NCI-H187 (cell line): ENCODE results near the gene TBC1D20.
"Not testable (repeated sequence)": the region's sequence is repeated elsewhere in the genome, so short reads cannot be mapped to it uniquely, and the experiment has no call there.

Experiments
- DNase-seq, 2 experiments: peaks; one replicate each; lab custom pipeline; 2025; lab: John Stamatoyannopoulos, UW

The TBC1D20 gene

DNA sequence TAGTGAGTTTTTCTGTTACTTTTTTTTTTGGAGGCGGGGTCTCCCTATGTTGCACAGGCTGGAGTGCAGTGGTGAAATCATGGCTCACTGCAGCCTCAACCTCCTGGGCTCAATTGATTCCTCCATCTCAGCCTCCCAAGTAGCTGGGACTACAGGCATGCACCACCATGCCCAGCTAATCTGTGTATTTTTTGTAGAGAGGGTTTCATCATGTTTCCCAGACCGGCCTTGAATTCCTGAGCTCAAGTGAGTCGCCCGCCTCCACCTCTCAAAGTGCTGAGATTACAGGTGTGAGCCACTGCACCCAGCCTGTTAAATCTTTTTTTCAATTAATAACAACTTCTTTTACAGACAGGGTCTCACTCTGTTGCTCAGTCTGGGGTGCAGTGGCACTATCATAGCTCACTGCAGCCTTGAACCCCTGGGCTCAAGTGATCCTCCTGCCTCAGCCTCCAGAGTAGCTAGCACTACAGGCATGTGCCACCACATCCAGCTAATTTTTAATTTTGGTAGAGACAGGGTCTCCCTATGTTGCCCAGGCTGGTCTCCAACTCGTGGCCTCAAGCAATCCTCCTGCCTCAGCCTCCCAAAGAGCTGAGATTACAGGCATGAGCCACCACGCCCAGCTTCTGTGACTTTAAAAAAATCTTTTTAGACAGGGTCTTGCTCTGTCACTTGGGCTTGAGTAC, 14.4 kb upstream of the TBC1D20 start:
- DNase-seq: not testable (repeated sequence)

DNA sequence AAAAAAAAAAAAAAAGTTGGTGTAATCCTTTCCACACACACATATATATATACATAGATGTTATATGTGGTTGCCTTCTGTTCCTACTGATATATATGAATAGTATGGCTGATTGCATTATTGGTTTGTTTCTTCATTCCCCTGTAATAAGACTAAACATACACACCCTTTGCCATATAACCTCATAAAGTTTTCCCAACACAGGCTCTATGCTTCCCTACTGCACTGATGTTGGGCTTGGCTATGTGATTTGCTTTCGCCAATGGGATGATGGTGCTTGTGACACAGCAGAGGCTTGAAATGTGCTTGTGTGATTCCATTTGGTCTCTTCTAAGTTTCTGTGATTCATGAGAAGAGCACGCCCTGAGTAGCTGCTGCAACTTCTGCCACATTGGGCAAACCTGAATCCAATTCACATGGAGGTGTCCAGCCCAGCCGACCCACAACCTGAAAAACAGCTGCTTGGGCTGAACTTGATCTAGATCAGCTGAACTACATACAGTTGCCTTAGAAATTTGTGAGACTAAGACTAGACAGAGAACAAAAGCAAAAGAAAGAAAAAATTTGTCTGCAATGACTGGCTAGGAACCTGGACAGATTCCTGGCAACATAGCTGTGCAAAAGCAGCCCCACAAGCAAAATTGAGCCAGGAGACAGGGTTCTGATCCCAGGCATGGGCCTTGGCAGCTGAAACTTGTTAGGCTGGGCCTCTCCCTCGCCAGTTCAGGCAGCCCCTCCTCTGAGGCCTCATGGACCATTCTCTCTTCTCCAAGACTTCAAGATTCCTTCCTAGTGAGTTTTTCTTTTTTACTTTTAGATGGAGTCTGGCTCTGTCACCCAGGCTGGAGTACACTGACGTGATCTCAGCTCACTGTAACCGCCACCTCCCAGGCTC, 13.4 kb upstream of the TBC1D20 start:
- DNase-seq: no peak

DNA sequence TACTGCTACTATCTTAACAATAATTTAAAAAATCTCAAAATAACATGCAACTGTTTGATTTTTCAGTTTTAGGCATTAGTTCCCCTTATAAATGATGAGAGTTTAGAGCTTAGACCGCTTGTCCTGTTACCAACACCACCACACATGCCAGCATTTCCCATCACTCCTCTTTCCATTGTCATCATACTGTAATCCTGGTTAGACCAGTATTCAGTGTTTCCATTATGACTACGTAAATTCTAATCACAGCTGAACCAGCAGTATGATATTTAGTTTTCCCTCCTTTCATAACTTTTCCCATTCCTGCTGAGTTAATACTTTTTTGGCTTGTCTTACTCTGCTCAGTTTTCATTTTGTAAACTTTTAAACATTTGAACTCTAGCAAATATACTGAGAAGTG, 12.2 kb upstream of the TBC1D20 start:
- no peak for DNase-seq

DNA sequence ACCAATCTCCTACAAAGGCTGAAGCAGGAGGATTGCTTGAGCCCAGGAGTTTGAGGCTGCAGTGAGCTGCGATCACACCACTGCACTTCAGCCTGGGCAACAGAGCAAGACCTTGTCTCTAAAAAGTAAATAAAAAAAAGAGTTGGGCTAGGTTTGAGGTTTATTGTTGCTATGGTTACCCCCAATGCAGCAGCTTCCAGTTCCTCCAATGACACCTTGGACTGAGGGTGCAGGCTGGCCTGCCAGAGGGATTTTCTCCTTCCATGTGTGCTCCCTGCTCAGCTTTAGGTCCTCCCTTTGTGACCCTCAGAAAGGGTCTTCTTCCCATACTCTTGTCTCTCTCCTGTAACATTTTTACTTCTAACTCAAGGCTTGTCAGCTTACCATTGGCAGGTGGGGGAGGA, 10.6 kb upstream of the TBC1D20 start:
- no peak for DNase-seq

DNA sequence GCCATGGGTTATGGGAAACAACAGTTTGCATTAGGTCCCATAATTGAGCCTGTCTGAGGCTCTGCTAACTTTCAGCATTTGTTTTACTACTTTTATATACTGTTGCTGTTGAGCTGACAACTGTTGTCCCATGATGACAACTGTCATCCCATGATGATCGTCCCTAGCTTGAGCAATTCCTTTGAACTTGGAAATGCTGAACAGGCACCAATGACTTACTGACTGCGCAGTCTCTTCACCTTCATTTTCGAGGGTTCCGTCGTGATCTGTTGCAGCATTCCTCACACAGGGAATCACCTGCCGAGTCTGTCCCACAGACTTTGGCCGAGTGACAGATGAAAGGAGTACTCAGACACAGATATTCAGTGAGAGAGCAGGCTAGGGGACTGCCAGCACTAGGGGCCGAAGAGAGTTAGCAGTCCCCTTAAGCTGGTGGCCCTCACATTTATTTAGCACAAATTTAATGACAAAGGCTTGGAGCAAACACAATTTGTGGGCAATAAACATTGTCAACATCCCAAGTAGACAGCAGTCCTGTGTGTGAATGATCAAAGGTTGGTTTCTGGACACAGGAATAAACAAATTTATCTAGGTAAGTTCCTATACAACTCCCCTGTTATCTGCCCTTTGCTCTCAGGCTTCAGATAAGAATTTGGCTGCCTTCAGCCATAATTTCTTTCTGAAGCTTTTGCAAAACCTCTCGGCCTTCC, 10.0 kb upstream of the TBC1D20 start:
- DNase-seq: no peak

DNA sequence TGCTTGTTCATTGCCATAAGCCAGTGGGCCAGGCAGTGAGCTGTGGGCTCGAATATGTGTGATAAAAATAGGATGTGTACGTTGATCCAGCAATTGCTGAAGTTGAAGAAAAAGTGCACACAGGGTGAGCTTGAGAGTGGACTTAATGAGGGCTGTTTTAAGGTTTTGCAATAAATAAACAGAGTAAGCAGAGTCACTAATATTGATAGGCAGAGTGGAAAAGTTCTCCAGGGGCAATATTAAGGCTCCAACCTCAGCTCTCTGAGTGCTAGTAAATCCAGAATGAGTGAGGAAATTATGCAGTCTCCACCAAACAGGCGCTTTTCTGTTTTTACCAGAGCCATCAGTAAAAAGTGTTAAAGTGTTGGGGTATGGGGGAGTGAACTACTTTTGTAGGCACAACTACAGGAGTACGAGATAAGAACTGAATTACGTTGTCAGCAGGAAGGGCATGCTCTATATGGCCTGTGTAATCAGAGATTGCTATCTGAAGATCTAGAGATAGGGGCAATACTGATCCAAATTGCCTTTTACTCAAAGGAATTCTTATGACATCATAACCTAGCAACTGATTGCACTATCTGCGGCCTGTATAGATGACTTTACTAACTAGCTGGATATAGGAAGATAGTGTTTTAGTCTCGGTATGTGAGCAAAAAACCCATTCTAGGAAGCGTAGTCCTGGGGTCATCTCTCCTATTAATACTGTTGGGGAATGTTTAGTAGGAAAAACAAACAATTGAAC, 7.6 kb upstream of the TBC1D20 start:
- DNase-seq: no peak

DNA sequence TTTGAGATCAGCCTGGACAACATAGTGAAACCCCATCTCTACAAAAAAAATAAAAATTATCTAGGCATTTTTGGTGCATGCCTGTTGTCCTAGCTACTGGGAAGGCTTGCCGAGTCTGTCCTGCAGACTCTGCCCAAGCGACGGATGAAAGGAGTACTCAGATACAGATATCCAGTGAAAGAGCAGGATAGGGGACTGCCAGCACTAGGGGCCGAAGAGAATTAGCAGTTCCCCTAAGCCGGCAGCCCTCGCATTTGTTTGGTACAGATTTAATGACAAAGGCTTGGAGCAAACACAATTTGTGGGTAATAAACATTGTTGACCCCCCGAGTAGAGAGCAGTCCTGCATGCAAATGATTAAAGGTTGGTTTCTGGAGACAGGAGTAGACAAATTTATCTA, 5.4 kb upstream of the TBC1D20 start:
- no peak for DNase-seq

DNA sequence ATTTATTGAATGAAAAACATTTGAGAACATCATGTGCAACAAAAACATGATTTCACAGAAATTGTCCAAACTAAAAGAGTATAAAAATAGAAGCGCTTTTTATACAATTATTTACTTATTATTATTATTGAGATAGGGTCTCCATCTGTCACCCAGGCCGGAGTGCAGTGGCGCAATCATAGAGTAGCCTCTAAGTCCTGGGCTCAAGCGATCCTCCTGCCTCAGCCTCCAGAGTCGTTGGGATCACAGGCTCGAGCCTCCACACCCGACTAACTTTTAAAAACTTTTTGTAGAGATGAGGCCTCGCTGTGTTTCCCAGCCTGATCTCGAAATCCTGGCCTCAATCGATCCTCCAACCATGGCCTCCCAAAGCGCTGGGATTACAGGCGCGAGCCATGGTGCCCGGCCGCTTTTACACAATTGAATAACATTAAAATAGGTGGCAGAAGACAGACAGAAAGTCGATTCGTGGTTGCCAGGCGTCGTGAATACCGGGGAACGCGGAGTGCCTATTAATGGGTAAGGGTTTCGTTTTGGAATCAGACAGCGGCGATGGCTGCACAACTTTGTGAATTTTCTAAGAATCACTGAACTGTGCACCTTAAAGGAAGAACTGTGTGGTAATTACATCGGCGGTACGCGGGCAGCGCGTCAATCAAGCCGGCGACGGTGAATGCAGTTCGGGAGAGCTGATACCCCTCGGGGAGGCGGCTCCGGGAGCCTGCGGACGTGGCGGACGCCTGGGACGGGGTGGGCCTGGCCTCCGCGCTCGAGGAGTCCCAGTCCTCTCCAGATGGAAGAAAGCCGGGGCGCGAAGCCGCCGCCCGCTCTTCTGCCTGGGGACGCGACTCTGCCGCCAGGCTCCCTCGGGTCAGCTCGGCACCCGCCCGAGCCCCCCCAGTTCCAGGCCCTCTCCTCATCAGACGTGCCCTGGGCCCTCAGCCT, 807 bp downstream of the TBC1D20 start:
- DNase-seq: peak in 1 of 2 experiments; percentile 50

DNA sequence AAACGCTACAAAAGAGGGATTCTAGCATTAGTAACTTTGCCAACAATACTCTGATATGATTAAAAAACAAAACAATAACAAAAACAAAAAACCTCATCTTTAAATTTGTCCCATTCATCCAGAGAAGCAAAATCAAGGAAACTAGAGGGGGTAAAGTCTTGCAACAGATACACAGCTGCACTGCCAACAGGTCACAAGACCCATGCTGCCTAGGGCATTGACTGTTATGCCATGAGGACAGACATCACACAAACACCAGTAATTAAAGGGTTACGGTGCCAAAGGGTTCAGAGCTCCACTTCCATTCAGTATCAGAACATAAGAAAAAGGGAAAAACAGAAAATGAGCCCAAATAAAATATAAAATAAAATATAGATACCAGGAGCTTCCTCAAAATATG, 1.6 kb downstream of the TBC1D20 start:
- no peak for DNase-seq

DNA sequence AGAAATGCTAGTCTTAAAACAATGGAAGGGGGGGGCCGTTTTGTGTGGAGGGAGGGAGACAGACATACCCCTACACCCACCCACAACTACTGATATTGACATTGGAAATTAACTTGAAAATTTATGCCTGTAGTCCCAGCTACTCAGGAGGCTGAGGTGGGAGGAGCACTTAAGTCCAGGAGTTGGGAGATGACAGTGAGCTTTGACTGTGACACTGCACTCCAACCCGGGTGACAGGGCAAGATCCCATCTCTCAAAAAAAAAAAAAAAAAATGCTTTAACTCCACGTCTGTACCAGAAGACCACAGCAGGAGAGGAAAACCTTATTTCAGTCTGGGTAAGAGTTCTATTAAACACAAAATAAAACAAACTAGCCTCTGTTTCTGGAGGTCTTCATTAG, 2.2 kb downstream of the TBC1D20 start:
- no peak for DNase-seq

DNA sequence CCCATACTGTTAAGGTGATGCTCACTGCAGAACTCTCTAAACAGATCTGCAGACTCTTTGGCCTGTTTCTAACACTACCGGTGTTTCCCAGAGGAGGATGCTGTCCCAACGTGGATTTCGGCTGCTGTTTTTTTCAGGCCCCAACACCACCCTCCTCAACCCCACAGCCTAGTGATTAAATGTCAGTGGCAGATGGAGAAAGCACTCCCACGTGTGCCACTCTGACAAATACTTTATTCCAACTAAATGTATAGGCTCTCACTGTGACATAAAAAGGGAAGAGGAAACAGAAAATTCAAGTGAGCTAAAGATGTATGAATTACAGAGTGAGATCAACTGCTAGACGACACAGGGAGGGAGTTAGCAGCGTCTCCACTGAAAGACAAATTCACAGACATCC, 3.6 kb downstream of the TBC1D20 start:
- DNase-seq: no peak

DNA sequence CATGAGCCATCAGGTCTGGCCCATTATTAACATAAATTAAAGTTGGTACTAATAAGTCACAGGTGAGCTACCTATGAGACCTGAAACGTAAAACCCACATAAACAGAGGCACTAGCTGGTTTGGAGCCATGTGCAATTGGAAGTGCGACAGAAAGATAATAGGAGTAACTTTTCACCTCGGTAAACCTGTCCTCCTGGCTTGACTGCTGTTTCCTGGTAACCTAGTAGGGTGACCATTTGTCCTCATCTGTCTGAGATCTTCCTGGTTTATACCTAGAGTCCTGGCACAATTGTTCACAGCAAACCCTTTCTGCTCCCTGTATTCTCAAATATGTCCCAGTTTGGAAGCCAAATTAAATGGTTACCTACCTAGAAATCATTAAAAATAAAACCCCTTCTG, 7.4 kb downstream of the TBC1D20 start:
- DNase-seq: no peak

DNA sequence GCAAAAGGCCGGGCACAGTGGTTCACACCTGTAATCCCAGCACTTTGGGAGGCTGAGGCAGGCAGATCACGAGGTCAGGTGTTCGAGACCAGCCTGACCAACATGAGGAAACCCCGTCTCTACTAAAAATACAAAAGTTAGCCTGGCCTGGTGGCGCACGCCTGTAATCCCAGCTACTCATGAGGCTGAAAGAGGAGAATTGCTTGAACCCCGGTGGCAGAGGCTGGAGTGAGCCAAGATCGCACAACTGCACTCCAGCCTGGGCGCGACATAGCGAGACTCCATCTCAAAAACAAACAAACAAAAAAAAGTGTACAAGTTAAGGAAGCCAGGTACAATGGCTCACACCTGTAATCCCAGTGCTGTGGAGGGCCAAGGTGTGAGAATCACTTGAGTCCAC, 10.3 kb downstream of the TBC1D20 start:
- DNase-seq: not testable (repeated sequence)

DNA sequence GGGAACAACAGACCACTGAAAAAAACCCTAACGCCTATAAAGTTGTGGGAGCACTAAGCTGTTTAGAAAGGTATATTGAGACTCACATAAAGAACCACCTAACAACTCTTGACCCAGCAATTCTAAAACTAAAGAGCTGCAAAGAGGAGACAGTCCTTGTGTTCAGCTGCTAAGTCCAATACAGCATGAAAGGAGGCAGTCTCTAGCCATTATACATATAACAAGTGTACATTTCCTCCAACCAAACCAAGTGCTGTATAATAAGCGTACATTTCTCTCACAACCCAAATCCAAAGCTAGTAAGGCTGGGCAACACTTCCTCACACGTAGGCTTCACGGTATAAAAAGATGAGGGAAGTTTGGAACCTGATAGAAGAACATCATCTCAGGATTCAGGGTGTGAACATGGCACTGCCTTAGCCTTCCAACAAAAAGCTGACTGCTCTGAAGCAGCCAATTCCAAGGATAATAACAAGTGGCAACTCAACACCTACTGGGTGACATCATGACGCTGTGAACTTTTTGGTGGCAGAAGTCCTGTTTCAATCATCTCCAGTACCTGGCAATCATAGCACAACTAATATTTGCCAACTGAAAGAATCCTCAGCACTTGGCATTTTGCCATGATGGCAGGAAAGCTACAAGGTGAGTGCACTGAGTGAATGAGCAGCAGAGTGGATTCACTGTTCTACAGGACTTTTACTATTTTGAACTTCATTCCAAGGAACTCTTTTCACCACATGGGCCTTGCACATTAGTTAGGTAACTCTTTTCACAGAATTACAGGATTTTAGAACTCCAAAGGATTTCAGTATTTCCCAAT, 16.6 kb downstream of the TBC1D20 start:
- no peak for DNase-seq

DNA sequence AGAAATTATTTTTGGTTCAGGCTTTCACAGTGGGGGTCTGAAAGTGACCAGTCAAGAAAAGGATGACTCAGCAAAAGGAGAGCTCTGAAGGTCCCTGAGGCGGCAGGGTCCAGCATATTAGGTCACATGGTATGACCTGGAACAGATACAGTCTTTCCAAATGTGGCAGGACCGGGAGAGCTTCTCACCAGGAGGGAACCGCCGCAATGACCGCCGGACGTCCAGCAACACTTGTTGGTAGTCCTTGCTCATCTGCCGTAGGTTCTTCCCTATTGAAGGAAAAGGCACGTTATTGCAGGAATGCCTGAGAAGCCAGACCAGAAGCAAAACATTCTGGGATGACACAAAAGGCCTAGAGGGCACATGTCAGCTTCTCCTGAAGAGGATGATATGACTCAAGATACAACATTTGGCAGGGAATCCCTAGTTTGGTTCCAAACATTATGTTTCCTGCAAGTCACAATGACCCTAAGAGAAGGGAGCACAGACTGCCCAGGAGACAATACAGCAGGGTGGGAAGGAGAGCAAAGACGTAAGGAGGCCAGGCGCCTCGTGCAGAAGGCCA, 17.4 kb downstream of the TBC1D20 start:
- no peak for DNase-seq

DNA sequence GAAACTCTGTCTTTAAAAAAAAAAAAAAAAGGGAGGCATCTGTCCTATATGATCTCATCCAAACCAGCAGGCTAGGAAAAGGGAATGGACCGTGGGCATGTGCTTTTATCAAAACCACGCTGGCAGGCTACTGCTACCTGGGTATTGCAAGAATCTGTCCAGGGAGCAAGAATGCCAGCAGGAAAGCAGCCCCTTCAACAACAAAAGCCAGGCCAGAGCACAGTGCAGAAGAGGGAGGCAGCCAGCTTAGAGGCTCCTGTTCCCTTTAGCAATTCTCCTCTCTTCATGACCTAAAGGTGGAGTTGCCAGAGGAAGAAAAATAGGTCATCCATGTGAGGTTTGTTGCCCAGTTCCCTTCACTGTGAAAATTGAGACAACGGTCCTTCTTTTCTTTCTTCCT, 18.2 kb downstream of the TBC1D20 start:
- DNase-seq: no peak

DNA sequence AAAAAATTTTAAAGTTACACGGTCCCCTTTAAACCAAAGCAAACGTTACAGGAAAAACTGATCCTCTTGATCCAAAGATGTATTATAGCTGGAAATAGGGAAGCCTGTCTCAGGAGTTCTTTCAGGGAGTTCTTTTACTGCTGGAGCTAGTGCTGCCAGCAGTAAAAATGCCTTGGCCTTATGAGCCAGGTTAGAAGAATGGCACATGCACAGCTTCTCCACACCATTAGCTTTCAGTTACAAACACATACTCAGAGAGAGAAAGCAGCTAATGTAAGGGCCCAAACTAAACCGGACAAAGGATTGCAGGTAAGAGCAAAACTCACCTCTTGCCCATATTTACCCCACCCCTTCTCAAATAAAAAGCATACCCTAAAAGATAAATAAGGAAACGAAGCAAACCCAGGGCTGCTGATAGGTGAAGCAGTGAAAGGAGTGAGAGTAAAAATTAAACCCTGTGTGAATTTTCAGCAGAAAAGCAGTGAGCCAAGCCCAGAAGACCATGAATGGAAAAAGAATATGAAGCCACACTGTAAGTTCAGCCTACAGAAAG, 19.0 kb downstream of the TBC1D20 start:
- DNase-seq: no peak

DNA sequence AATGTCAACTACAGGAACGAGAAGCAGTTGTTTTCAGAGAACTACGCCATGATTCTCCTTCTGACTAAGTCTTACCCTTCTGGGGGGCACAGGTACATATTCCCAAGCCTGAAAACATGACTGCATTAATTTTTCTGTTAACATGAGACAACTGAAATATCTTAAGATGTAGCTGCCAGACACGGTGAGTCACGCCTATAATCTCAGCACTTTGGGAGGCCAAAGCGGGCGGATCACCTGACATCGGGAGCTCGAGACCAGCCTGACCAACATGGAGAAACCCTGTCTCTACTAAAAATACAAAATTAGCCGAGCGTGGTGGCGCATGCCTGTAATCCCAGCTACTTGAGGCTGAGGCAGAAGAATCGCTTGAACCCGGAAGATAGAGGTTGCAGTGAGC, 21.7 kb downstream of the TBC1D20 start:
- no peak for DNase-seq

DNA sequence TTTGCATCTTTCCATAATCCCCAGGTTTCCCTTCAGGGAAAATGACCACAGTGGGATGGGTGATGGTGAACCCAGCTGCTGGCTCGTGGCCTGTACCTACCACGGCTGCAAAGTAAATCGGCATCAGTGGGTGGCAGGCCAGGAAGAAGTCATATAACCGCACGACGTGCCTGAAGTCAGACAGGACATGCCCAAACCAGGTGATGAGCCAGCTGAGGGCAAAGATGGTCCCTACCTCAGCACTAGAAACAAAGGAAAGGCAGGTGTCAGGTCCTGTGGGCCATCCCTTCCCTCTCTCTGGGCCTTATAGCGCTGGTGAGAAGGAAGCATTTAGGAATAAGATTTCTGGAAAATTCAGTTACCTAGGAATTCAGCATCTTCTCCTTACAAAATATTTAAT, 22.2 kb downstream of the TBC1D20 start:
- DNase-seq: no peak
